ENCODE results near the gene MCM10.
"Not testable (repeated sequence)": the region's sequence is repeated elsewhere in the genome, so short reads cannot be mapped to it uniquely, and the experiment has no call there.

MCM10 gene

GRCh38 chr10:13239923-13240322 is 78.6 kb downstream of the MCM10 start:
- in situ Hi-C loops (cut with HindIII; ENCODE audit: low pct_ligation_motif_present, low pct_unique_long_range_greater_than_20kb, low sequenced_read_pairs), result no loop called here
- DNase-seq, result no peak

- in situ Hi-C loops (cut with HindIII; ENCODE audit: low pct_ligation_motif_present, low pct_unique_long_range_greater_than_20kb, low sequenced_read_pairs), result no loop called here
- DNase-seq, result no peak
These were observed 80.3 kb downstream of the MCM10 start for GRCh38 chr10:13241613-13242012.

- in situ Hi-C loops (cut with HindIII; ENCODE audit: low pct_ligation_motif_present, low pct_unique_long_range_greater_than_20kb, low sequenced_read_pairs); DNase-seq: not testable (repeated sequence)
These were observed 80.9 kb downstream of the MCM10 start for GRCh38 chr10:13242260-13242659.

- in situ Hi-C loops (cut with HindIII; ENCODE audit: low pct_ligation_motif_present, low pct_unique_long_range_greater_than_20kb, low sequenced_read_pairs), result no loop called here
- DNase-seq, result no peak
These were observed 85.9 kb downstream of the MCM10 start for GRCh38 chr10:13247246-13247645.

- DNase-seq, result no peak
- in situ Hi-C loops (cut with HindIII; ENCODE audit: low pct_ligation_motif_present, low pct_unique_long_range_greater_than_20kb, low sequenced_read_pairs), result no loop called here
These were observed 86.4 kb downstream of the MCM10 start for GRCh38 chr10:13247784-13248183.

- DNase-seq, result no peak
- in situ Hi-C loops (cut with HindIII; ENCODE audit: low pct_ligation_motif_present, low pct_unique_long_range_greater_than_20kb, low sequenced_read_pairs), result no loop called here
These were observed 92.4 kb downstream of the MCM10 start for GRCh38 chr10:13253726-13254125.

GRCh38 chr10:13256627-13257026 is 95.3 kb downstream of the MCM10 start:
- no peak for DNase-seq
- in situ Hi-C loops (cut with HindIII; ENCODE audit: low pct_ligation_motif_present, low pct_unique_long_range_greater_than_20kb, low sequenced_read_pairs), result no loop called here

- DNase-seq, result no peak
- in situ Hi-C loops (cut with HindIII; ENCODE audit: low pct_ligation_motif_present, low pct_unique_long_range_greater_than_20kb, low sequenced_read_pairs), result no loop called here
These were observed 96.3 kb downstream of the MCM10 start for GRCh38 chr10:13257621-13258140.
